Smooth muscle cell (in vitro differentiated cells): ENCODE measurements around the gene IQCK. TPM values are rescaled to one million over a fixed set of nuclear protein-coding genes. Genes with fewer than 3 reads are reported as not detected.

ENCODE experiments used
- DNase-seq: peaks from one replicate; lab custom pipeline; 2025; ENCODE audit not compliant: unreplicated experiment; lab: John Stamatoyannopoulos, UW
- H2AFZ ChIP-seq: fragments of 200-600 bp; sonication (generic); 2 replicates; pipeline ENCODE4 v1.6.0; 2016; ENCODE audit warnings: antibody characterized with exemption, low read depth, mild to moderate bottlenecking
- H3F3A ChIP-seq: fragments of 200-600 bp; sonication (generic); 2 replicates; pipeline ENCODE4 v1.6.0; 2017; ENCODE audit warnings: antibody characterized with exemption, low read depth
- H3K27ac ChIP-seq: fragments of 200-600 bp; sonication (generic); 2 replicates; pipeline ENCODE4 v1.5.1; 2016; ENCODE audit warnings: low read depth, mild to moderate bottlenecking
- H3K27me3 ChIP-seq: fragments of 200-600 bp; sonication (generic); 2 replicates; pipeline ENCODE4 v1.6.1; 2016; ENCODE audit warnings: low read depth, mild to moderate bottlenecking
- H3K36me3 ChIP-seq: fragments of 200-600 bp; sonication (generic); 2 replicates; pipeline ENCODE4 v1.5.1; 2016; ENCODE audit warnings: low read depth
- H3K4me1 ChIP-seq: fragments of 200-600 bp; sonication (generic); 2 replicates; pipeline ENCODE4 v1.5.1; 2016; ENCODE audit warnings: low read depth
- H3K4me2 ChIP-seq: fragments of 200-600 bp; sonication (generic); 2 replicates; pipeline ENCODE4 v1.6.0; 2016; ENCODE audit warnings: mild to moderate bottlenecking
- H3K4me3 ChIP-seq: fragments of 200-600 bp; sonication (generic); 2 replicates; pipeline ENCODE4 v1.5.1; 2016; ENCODE audit warnings: mild to moderate bottlenecking
- H3K79me2 ChIP-seq: fragments of 200-600 bp; sonication (generic); 2 replicates; pipeline ENCODE4 v1.6.0; 2016; ENCODE audit warnings: low read depth, mild to moderate bottlenecking
- H3K9ac ChIP-seq: fragments of 200-600 bp; sonication (generic); 2 replicates; pipeline ENCODE4 v1.6.0; 2016; ENCODE audit warnings: low read depth
- H3K9me3 ChIP-seq: fragments of 200-600 bp; sonication (generic); replicated peaks from 2 replicates; pipeline ENCODE4 v1.5.1; 2016; ENCODE audit warnings: low read depth
- H4K20me1 ChIP-seq: fragments of 200-600 bp; sonication (generic); 2 replicates; pipeline ENCODE4 v1.6.0; 2016; ENCODE audit warnings: low read depth
- WGBS: methylation state at CpG from one replicate; pipeline ENCODE4 v1.1.7; 2016; ENCODE audit warnings: low lambda C conversion rate; 5-methylcytosine and 5-hydroxymethylcytosine counted together
- polyA plus RNA-seq: library from polyadenylated mRNA; unstranded; fragments of >200 nt; fragmentation: Nextera tagmentation; extraction: Ambion mirVana; gene quantifications from 2 replicates; pipeline ENCODE4 v1.2.1, GENCODE V29; 2016
- total RNA-seq: library from RNA; depleted of rRNA; stranded (reverse); fragments of >200 nt; gene quantifications from 2 replicates; pipeline ENCODE4 v1.2.3, GENCODE V29; 2014
- TF ChIP-seq, protein P1 (sequence below): fragments of 200-600 bp; sonication (generic); IDR thresholded peaks from 2 replicates; pipeline ENCODE4 v1.5.1; 2017; ENCODE audit warnings: borderline replicate concordance, mild to moderate bottlenecking, antibody characterized with exemption; ENCODE audit not compliant: insufficient read depth, poor library complexity, severe bottlenecking

The IQCK gene
- total and polyA plus RNA-seq, 2 experiments from 2014 or later, result 11.2 to 14.6 TPM

DNA sequence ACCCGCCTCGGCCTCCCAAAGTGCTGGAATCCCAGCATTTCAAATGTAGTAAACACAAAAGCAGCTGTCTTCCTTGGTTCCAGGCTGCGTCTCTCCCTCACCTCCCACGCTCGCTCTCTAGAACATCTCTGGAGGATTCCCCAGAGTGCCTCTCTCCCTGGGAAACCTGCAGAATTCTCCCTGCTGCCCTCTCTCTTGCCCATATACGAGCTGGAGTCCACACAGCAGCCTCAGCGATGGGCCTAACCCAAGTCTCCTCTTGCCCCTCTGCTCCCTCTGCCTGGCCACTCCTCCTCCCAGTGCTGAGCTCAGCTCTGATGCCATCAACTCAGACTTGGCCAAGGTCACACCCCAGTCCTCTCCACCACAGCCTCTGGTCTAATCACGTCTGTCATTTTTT is 156.0 kb downstream of the IQCK start:
- Histone ChIP-seq H3K4me2 (no peak overlapping the region), H3K9ac (no peak overlapping the region), H3K27ac (no peak overlapping the region), H3K27me3 (no peaks in the 10 kb centered on the region), H3K4me3 (no peak overlapping the region), H3F3A (no peaks in the 10 kb centered on the region), H3K36me3 (no peaks in the 10 kb centered on the region), H3K9me3 (no peaks in the 10 kb centered on the region), H2AFZ (no peak overlapping the region), H4K20me1 (peaks cover 24% of the 10 kb centered on the region), H3K79me2 (peaks cover 5% of the 10 kb centered on the region), H3K4me1 (peaks cover 9% of the 10 kb centered on the region)
- WGBS, result 93% methylated on average over 8 of the region's 8 CpGs
- TF ChIP-seq, protein P1, sequence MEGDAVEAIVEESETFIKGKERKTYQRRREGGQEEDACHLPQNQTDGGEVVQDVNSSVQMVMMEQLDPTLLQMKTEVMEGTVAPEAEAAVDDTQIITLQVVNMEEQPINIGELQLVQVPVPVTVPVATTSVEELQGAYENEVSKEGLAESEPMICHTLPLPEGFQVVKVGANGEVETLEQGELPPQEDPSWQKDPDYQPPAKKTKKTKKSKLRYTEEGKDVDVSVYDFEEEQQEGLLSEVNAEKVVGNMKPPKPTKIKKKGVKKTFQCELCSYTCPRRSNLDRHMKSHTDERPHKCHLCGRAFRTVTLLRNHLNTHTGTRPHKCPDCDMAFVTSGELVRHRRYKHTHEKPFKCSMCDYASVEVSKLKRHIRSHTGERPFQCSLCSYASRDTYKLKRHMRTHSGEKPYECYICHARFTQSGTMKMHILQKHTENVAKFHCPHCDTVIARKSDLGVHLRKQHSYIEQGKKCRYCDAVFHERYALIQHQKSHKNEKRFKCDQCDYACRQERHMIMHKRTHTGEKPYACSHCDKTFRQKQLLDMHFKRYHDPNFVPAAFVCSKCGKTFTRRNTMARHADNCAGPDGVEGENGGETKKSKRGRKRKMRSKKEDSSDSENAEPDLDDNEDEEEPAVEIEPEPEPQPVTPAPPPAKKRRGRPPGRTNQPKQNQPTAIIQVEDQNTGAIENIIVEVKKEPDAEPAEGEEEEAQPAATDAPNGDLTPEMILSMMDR, result no peak
- DNase-seq, result no peak

DNA sequence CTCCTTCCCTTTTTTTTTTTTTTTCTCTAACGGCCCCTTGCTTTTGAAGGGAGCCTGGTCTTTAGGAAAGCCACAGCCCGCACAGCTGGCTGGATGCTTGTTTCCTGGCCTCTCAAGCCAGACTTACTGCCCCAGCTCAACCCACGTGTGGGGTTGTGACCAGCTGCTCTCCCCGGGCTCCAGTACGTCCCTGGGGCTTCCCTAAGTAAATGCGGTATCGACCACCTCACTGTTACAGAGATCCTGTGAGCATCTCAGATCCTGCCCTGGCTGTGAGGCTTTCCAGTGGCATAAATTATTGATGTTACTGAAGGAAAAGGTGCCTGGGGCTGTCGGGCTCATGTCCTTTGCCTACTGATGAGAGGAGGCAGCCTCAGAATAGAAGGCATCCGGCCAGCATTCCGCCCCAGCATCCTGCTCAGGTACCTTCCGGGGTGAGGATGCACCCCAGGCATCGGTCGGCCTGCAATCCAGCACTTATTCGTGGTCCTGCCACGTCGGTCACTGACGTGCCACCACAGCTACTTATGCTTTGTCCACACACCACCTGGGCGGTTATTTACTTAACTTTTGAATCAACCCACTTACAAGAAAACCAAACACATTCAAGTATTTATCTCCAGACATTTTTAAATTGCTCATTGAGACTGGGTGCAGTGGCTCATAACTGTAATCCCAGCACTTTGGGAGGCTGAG is 156.9 kb downstream of the IQCK start:
- Histone ChIP-seq H3K9me3 (no peaks in the 10 kb centered on the region), H3K27ac (no peak overlapping the region), H3K4me1 (peaks cover 9% of the 10 kb centered on the region), H3K79me2 (peaks cover 5% of the 10 kb centered on the region), H3K27me3 (no peaks in the 10 kb centered on the region), H4K20me1 (peaks cover 25% of the 10 kb centered on the region), H3F3A (no peaks in the 10 kb centered on the region), H3K4me3 (no peak overlapping the region), H3K36me3 (no peaks in the 10 kb centered on the region), H3K9ac (no peak overlapping the region), H3K4me2 (no peak overlapping the region), H2AFZ (no peak overlapping the region)
- TF ChIP-seq, protein P1, result no peak
- WGBS, result 79% methylated on average over 18 of the region's 18 CpGs
- DNase-seq, result no peak

- Histone ChIP-seq H3F3A (no peaks in the 10 kb centered on the region), H3K4me2 (no peak overlapping the region), H3K4me1 (peaks cover 9% of the 10 kb centered on the region), H2AFZ (no peak overlapping the region), H4K20me1 (peaks cover 26% of the 10 kb centered on the region), H3K27me3 (no peaks in the 10 kb centered on the region), H3K36me3 (no peaks in the 10 kb centered on the region), H3K79me2 (peaks cover 11% of the 10 kb centered on the region), H3K9me3 (no peaks in the 10 kb centered on the region), H3K9ac (no peak overlapping the region), H3K27ac (no peak overlapping the region), H3K4me3 (no peak overlapping the region)
- 58% methylated on average over 6 of the region's 6 CpGs for WGBS
- DNase-seq, result no peak
- TF ChIP-seq, protein P1, result no peak
Measured at GRCh38 chr16:19875900-19876299, 157.8 kb downstream of the IQCK start.
